GM19025 (cell line): ENCODE data around the gene OSBPL9.

Experiments used
- ATAC-seq: cut with Tn5 transposase; IDR thresholded peaks from one replicate; pipeline ENCODE4 v1.9.1; 2021; ENCODE audit warnings: mild to moderate bottlenecking, low read depth, moderate library complexity; ENCODE audit not compliant: unreplicated experiment

Gene OSBPL9

GRCh38 chr1:51661081-51661518 lies 44.2 kb downstream of the OSBPL9 start:
- ATAC-seq: no peak

- no peak for ATAC-seq
Observed at GRCh38 chr1:51663105-51663504, 46.2 kb downstream of the OSBPL9 start.

- no peak for ATAC-seq
Observed at GRCh38 chr1:51663721-51664120, 46.8 kb downstream of the OSBPL9 start.

GRCh38 chr1:51664421-51665240 lies 47.7 kb downstream of the OSBPL9 start:
- ATAC-seq: no peak

GRCh38 chr1:51666478-51666877 lies 49.6 kb downstream of the OSBPL9 start:
- ATAC-seq: no peak

GRCh38 chr1:51667561-51667960 lies 50.7 kb downstream of the OSBPL9 start:
- no peak for ATAC-seq

- ATAC-seq: no peak
Observed at GRCh38 chr1:51669272-51669671, 52.4 kb downstream of the OSBPL9 start.

GRCh38 chr1:51669816-51670215 lies 52.9 kb downstream of the OSBPL9 start:
- ATAC-seq: no peak

- ATAC-seq: no peak
Observed at GRCh38 chr1:51671527-51672325, 54.8 kb downstream of the OSBPL9 start.

GRCh38 chr1:51673279-51673678 lies 56.4 kb downstream of the OSBPL9 start:
- no peak for ATAC-seq

- no peak for ATAC-seq
Observed at GRCh38 chr1:51675177-51675780, 58.4 kb downstream of the OSBPL9 start.

GRCh38 chr1:51679435-51679834 lies 62.5 kb downstream of the OSBPL9 start:
- no peak for ATAC-seq

- no peak for ATAC-seq
Observed at GRCh38 chr1:51684776-51685175, 67.9 kb downstream of the OSBPL9 start.

GRCh38 chr1:51686450-51686849 lies 69.6 kb downstream of the OSBPL9 start:
- ATAC-seq: no peak

GRCh38 chr1:51689075-51689440 lies 72.2 kb downstream of the OSBPL9 start:
- ATAC-seq: no peak

GRCh38 chr1:51689643-51690042 lies 72.8 kb downstream of the OSBPL9 start:
- no peak for ATAC-seq

- ATAC-seq: no peak
Observed at GRCh38 chr1:51690285-51690961, 73.5 kb downstream of the OSBPL9 start.

GRCh38 chr1:51691920-51692319 lies 75.0 kb downstream of the OSBPL9 start:
- no peak for ATAC-seq

GRCh38 chr1:51693419-51694155 lies 76.7 kb downstream of the OSBPL9 start:
- ATAC-seq: no peak

- no peak for ATAC-seq
Observed at GRCh38 chr1:51697166-51697565, 80.3 kb downstream of the OSBPL9 start.
